Suprapubic skin (tissue), 4 donors: ENCODE data around the gene MGAT5.

ENCODE experiments used
- CTCF ChIP-seq, 2 donors: fragments of 200-600 bp in 1 of 2; fragments of 450-650 bp in 1 of 2; sonication (generic) in 1 of 2; IDR thresholded peaks; one replicate each; pipeline ENCODE4 v1.5.1; 2016 to 2019; ENCODE audit warnings: antibody characterized with exemption in 2 of 2, mild to moderate bottlenecking in 1 of 2, moderate library complexity in 1 of 2
- EP300 ChIP-seq: sonication (generic); formaldehyde crosslinking; IDR thresholded peaks from one replicate; pipeline ENCODE4 v1.6.1; 2017; ENCODE audit warnings: antibody characterized with exemption
- POLR2A ChIP-seq, 2 donors: fragments of 450-650 bp; IDR thresholded peaks; one replicate each; pipeline ENCODE4 v1.6.1; 2017; ENCODE audit warnings: antibody characterized with exemption in 2 of 2, mild to moderate bottlenecking in 2 of 2, moderate library complexity in 2 of 2
- POLR2AphosphoS5 ChIP-seq, 3 donors: sonication (generic); formaldehyde crosslinking; IDR thresholded peaks; one replicate each; pipeline ENCODE4 v1.6.1; 2017; ENCODE audit warnings: antibody characterized with exemption in 3 of 3

GRCh38 chr2:134436706-134437105, 182.8 kb downstream of the MGAT5 start:
- TF ChIP-seq CTCF (IDR thresholded peaks at IDR 0.05) (no peak), POLR2A (IDR thresholded peaks at IDR 0.05) (no peak), POLR2AphosphoS5 (IDR thresholded peaks at IDR 0.05) (no peak), EP300 (no peak)
